CD4-positive, alpha-beta T cell treated with Interferon gamma for 1 hour (primary cell): ENCODE measurements around the gene BLTP3B.
A peak's percentile ranks its signal among the peaks of the same experiment; 100 is the strongest.
"Not testable (repeated sequence)": the region's sequence is repeated elsewhere in the genome, so short reads cannot be mapped to it uniquely, and the experiment has no call there.

Experiments used
- DNase-seq: peaks from one replicate; pipeline ENCODE4 v3.0.0-alpha.2; 2020

BLTP3B gene, protein sequence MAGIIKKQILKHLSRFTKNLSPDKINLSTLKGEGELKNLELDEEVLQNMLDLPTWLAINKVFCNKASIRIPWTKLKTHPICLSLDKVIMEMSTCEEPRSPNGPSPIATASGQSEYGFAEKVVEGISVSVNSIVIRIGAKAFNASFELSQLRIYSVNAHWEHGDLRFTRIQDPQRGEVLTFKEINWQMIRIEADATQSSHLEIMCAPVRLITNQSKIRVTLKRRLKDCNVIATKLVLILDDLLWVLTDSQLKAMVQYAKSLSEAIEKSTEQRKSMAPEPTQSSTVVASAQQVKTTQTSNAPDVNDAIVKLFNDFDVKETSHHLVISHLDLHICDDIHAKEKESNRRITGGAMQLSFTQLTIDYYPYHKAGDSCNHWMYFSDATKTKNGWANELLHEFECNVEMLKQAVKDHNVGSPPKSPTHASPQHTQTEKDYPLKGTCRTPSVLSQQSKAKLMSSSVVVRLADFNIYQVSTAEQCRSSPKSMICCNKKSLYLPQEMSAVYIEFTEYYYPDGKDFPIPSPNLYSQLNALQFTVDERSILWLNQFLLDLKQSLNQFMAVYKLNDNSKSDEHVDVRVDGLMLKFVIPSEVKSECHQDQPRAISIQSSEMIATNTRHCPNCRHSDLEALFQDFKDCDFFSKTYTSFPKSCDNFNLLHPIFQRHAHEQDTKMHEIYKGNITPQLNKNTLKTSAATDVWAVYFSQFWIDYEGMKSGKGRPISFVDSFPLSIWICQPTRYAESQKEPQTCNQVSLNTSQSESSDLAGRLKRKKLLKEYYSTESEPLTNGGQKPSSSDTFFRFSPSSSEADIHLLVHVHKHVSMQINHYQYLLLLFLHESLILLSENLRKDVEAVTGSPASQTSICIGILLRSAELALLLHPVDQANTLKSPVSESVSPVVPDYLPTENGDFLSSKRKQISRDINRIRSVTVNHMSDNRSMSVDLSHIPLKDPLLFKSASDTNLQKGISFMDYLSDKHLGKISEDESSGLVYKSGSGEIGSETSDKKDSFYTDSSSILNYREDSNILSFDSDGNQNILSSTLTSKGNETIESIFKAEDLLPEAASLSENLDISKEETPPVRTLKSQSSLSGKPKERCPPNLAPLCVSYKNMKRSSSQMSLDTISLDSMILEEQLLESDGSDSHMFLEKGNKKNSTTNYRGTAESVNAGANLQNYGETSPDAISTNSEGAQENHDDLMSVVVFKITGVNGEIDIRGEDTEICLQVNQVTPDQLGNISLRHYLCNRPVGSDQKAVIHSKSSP (N-terminal part only)

DNA sequence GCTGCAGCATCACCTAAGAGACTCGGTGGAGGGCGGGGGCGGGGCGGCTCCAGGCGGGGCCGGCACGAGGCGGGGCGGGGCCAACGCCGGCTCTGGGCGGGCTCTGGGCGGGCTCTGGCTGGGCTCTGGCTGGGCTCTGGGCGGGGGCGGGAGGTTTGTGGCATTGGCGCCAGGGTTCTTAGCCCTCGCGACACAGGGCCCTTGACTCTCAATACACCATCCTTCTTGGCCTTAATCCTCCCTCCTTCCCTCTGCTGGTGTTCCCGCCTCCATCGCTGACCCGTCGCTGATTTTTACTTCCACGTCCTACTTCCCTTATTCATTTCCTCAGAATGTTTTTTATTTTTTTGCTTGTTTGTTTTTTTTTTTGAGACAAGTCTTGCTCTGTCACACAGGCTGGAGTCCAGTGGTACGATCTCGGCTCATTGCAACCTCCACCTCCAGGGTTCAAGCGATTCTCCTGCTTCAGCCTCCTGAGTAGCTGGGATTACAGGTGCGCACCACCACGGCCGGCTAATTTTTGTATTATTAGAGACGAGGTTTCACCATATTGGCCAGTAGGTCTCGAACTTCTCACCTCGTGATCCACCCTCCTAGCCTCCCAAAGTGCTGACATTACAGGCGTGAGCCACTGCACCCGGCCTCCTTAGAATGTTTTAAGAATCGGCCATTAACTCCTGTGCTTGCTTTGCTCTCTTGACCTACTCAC, at the start of gene BLTP3B:
Gene BLTP3B, minus strand, starts transcription at position 24 of the 709 bp plus-strand sequence. CDS start 239 bp downstream, outside the sequence.
- DNase-seq, result peak; percentile 89

DNA sequence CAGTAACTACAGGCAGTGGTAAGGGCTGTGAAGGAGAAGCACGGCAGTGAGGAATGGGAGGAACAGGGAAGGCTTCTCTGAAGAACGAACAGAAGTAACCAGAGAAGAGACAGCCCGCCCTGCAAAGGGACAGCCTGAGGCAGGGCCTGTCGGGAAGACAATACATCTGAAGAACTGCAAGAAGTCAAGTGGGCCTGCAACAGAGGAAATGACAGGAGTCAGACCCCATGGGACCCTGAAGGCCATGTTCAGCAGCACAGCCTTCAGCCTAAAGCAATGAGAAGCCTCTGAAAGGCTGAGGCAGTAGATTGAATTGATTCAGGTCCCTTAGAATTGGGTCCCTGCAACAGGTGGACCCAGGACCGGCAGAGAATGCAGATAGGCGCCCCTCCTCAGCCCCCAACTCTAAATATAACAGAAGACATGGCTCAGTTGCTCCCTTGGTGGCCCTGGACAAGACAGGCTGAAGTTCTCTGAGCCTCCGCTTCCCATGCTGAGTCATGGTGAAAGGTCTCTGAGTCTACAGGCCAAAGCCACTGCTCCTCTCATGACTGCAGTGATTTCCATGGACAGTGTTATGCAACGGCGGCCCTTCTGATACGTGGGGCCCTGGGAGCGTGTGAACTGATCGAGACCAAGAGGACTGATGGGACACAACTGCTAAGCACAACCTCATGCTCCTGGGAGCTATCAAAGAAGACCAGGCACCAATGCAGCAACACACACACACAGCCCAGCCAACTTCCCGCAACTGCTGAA, 47.1 kb upstream of the BLTP3B start:
- no peak for DNase-seq

DNA sequence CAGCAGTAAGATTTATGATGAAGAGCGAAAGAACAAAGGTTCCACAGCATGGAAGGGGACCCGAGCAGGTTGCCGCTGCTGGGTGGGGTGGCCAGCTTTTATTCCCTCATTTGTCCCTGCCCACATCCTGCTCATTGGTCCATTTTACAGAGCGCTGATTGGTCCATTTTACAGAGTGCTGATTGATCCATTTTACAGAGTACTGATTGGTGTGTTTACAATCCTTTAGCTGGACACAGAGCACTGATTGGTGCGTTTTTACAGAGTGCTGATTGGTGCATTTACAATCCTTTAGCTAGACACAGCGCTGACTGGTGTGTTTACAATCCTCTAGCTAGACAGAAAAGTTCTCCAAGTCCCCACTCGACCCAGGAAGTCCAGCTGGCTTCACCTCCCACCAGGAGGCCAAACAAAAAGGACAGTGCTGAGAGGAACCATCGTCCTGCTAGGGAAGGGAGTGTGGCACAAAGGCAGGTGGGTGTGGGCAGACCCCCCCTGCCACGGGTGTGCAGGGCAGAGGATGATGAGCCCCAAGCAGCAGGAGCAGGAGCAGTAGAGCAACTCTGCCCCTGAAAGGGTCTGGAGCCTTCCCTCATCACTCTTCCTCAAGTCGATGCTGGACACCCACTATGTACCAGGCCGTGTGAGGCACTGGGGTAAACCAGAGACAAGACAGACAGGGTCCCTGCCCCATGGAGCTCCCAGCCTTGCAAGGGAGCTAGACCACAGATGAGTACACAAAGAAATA, 46.4 kb upstream of the BLTP3B start:
- not testable (repeated sequence) for DNase-seq

DNA sequence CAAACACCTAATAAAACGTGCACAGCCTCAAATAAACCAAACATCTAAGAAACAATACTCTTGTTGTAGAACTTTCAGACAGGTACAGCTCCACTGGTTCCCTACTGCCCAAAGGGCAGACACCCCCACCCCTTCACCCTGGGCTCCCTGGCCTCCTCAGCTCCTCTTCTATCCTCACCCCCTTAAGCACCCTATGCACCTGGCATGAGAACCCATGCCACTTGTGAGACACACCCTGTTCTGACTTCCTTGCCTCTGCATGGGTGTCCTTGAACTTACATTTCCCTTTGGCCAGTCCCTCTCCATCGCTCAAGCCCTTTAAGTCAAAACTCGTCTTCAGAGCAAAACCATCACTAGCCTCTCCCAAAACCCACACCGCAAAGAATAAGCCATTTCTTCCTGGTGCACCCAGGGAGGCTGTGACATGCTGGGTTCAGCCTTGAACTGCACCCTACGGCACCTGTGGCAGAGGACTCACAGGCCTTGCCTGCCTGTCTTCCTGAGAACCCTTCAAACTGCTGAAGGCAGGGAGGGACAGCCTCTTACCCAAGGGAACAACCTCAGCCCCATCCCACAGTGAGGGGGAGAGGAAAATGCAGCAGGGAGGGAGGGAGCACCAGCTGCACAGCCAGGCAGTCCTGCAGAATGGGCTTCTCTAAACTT, 45.3 kb upstream of the BLTP3B start:
- DNase-seq, result no peak

DNA sequence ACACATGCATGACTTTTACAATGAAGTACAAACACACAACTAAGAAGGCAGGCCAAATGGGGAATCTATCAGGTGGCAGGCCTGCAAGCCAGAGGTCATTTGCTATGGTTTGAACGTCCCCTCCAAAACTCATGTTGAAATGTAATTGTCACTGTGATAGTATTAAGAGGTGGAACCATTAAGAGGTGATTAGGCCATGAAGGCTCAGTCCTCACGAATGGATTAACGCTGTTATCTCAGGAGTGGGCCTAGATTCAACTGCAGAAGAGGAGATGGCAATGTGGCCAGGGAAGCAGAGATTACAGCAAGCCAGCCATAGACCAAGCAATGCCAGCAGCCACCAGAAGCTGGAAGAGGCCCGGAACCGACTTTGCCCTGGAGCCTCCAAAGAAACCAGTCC, 44.4 kb upstream of the BLTP3B start:
- no peak for DNase-seq

DNA sequence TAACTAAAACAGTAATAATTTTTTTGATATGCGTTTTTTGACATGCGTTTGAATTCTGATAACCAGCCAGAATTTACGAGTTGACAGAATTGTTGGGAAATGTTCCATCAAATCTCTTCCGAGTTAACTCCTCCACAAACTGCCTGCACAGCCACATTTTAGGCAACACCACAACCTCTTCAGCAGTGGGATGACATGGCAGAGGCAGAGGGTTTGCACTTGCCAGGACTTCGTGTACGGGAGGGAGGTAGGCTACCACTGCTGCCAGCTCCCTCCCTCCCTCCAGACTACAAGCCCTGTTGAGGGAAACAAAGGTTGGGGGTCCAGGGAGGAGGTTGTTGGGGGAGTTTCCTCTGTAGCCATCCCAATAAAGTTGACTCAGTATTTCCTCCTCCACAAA, 43.4 kb upstream of the BLTP3B start:
- no peak for DNase-seq

DNA sequence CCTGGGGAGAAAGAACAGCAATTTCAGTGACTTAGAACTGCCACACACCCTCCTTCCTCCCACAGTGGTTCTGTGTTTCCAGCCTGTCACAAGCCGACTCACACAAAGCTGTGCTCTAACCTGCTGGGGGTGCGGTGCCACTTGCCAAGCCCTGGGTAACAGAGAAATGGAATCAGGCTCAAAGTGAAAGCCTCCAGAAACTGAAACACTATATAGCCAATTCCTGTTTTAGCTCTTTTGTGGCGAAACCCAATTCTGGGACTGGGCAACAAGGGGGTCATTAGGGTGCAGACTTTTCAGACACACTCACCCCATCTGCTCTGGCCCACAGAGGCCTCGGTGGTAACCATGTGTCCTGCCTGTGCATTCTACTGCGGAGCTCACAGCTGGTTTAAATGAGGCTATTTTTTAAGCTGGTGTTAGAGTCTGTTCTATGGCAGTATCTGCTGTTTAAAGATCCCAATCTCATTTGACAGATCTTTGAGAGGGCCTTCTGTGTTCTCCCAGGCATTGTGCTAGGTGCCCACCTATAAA, 42.8 kb upstream of the BLTP3B start:
- no peak for DNase-seq

DNA sequence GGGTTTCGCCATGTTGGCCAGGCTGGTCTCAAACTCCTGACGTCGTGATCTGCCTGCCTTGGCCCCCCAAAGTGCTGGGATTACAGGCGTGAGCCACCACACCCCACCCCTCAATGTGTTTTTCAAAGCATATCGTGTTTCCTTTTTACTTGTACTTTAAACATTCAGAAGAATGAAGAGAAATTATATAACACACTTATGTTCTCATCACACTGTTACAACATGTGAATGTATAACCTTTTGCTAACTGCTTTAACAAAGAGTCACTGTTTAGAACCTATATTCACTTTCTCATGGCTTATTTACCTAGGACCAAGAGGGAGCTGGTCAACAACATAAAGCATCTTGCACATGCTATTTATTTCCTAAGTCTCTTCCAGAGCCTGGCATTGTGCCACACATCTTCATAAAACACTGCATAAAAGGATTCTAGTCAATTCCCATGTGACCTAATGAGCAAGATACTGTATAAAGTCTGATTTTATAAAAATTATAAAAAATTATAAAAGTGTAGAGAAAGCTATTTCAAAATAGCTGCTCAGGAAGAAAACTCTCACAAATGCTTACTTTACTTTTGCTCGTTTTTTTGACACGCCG, 42.0 kb upstream of the BLTP3B start:
- no peak for DNase-seq

DNA sequence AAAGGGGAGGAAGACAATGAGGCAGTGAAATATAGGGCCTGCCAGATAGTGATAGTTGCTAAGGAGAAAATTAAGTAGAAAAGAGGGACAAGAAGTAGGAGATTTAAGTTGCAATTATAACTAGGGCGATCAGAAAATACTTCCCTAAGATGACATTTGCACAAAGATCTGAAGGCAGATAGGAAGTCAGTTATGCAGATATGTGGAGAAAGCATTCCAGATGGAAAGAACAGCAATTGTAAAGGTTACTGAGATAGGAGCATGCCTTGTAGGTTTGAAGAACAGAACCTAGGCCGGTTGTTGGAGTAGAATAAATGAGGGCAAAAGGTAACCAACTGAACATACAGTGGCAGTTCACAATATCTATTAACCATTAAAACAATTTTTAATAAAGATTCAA, 36.6 kb upstream of the BLTP3B start:
- DNase-seq, result no peak

DNA sequence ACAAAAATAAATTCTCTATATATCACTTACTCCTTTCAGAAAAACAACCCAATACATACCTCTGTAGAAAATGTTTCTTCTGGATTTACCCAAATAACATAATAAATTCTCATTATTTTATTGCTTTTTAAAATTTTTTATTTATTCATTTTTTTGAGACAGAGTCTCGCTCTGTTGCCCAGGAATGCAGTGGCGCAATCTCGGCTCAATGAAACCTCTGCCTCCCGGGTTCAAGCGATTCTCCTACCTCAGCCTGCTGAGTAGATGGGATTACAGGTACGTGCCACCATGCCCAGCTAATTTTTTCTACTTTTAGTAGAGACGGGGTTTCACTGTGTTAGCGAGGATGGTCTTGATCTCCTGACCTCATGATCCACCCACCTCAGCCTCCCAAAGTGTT, 33.8 kb upstream of the BLTP3B start:
- DNase-seq, result not testable (repeated sequence)

DNA sequence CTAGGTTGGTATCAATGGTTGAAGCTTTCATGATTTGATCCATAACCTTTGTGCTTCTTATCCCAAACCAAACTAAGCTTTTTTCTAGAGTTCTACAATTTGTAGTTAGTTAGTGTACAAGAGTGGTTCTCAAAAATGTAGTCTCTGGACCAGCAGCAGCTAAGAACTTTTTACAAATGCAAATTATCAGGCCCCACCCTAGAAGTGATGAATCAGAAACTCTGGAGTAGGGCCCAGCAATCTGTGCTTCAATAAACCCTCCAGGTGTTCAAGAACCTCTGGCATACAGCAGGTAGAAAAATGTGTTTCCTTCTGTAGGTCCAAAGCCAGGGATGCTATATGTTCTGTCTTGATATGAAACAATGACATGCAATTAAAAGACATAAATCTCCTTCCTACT, 31.8 kb upstream of the BLTP3B start:
- no peak for DNase-seq

DNA sequence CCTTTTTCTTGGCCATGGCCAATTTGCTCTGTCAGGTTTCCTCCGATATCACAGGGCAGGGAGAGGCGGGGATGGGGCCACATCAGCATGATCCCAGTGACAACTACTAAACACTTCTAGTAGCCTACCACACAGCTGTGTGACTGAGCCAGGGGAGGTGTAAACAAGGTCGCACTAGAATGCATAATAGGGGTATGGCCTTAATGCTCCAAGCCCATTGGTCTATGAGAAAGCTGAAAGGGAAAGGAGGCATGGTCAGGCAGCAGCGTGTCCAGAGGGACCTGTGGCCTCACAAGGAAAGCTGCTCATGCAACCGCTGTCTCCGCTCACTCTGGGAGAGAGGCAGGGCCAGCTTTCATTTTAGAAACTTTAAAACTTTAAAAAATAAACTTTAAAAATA, 30.4 kb upstream of the BLTP3B start:
- no peak for DNase-seq

DNA sequence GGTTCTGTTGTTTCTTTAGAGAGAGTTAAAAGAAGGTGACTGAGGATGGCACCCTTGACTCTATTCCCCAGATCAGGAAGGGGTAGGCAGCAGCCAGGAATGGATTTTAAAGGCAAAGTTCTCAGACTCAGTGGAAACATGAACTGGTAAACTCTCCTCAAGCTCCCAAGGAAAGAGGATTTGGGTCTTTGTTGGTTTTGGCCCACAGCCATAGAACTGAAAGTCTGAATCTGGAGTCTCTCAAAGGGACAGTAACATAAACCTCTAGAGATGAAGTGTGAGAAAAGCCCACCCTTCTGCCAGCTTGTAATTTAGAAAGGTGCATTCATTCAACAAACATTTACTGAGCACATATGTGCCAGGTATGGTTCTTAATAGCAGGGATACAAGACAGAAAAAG, 28.6 kb upstream of the BLTP3B start:
- DNase-seq, result no peak

DNA sequence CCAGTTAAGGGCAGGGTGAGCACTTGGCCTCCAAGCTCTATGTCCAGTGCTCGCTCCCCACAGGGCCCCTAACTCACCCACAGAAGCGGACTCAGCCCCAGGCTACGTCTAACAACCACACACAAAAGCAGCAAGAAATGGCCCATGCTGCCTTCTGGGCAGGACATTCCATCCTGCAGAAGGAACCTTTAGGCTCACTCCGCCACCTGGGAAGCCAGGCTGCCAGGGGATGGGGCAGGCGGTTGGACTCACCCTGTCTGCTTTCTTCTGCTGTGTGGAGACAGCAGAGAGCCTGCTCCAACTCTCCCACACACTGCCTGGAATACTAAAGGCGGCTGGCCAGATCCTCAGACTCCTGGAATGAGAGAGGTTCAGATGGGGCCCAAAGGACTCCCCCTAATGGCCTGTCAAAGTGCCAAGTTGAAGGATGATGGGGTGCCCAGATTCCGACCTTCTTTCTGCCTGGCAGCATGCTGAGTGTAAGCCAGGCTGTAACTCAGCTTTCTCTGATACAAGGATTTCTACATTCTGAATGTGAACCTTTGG, 27.7 kb upstream of the BLTP3B start:
- no peak for DNase-seq

DNA sequence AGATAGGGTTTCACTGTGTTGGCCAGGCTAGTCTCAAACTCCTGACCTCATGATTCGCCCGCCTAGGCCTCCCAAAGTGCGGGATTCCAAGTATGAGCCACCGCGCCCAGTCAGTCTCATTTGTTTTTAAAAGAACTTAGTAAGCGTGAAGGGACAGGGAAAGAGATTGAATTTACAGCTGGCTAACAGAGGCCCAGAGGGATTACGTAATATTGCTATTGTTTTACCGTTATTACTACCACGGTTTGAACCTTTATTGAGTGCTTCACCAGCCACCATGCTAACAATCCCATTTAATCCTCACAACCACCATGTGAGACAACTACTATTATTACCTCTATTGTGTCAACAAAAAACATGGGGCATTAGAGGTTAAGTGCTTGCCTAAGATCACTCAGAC, 26.7 kb upstream of the BLTP3B start:
- DNase-seq, result no peak

DNA sequence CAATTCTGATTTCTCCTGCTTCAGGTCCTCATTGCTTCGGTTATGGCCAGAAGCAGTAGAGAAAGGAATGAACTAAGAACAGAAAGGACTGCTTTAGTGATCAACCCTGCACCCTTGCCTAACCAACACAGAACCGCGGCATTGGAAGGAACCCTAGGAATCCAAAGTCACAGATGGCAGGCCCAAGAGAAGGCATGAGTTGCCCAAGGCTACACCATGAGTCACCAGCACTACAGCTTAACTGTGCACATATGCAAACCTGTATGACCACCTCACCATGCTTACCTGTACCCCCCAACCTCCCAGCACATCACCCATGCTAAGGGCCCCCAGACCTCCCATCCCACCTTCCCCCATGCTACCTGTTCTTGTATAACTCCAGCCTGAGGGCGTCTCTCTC, 25.9 kb upstream of the BLTP3B start:
- DNase-seq, result no peak

DNA sequence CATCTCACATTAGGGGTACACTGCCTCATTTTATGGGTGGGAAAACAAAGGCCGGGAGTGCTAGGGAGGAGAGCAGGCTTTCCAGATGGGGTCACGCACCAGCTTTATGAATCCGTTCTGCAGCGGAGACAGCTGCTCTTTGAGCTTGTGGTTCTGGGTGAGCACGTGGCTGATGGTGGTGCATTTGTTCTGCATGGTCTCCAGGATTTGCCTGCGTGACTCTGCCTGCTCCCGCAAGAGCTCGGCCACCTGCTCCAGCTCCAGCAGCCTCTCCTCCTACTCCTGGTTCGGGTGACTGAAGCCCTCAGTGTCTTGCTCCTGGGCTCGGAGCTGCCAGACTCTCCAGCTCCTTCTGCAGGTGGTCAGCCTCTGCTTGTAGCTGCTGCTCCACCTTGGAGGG, 23.6 kb upstream of the BLTP3B start:
- DNase-seq, result no peak

DNA sequence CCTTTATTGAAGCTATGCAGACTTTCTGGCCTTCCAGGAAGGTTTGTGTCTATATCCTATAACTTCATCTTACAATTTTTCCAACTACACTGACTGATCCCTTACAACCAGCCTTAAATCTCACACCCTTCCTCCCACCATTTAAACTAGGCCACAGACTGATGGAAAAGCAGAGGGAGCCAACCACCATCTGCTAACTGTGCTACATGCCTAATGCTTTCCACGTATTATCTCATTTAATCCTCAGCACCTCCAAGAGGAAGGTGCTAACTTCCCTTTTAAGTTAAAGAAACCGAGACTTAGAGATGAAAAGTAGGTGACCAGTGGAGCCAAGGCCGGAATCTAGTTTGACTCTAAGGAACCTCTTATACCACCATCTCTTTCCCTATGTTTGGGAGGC, 22.7 kb upstream of the BLTP3B start:
- no peak for DNase-seq

DNA sequence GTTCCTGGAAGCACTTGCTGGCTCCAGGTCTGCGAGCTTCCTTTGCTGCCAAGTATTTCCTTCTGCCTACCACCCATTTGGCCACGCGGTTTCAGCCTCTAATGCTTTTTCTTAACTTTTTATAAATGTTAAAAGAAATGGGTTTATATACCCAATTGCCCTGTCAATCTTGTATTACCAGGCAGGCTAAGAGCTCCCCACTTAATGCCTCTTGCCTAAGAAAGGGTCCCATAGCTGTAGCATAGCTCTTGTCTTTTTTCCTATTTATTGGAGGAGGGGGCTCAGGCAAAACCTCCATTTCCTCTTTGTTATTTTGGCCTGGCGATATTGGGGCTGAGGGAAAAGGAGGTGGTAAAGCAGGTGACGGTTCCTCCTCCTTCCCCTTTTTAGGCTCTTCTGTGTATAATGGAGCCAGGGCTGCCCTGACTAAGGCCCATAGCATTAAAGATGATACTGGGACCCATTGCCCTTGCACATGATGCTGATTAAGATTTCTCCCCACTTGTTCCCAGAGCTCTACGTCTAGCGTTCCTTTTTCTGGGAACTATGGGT, 21.6 kb upstream of the BLTP3B start:
- DNase-seq, result no peak
